ENCODE data around the gene CYTIP.

The CYTIP gene

GRCh38 chr2:157443795-157444640 is at the start of gene CYTIP:
Gene CYTIP, minus strand, starts transcription at chr2:157444089. Its CDS starts 69 bp downstream, at chr2:157444020.
- no peak for DNase-seq (ENCODE audit: low read depth)

GRCh38 chr2:157492189-157492773 is 48.4 kb upstream of the CYTIP start:
- DNase-seq (ENCODE audit: low read depth): peak; percentile 72

- no peak for DNase-seq (ENCODE audit: low read depth)
Observed at GRCh38 chr2:157489983-157490382, 46.1 kb upstream of the CYTIP start.

- DNase-seq (ENCODE audit: low read depth): no peak
Observed at GRCh38 chr2:157488877-157489276, 45.0 kb upstream of the CYTIP start.

GRCh38 chr2:157487747-157488146 is 43.9 kb upstream of the CYTIP start:
- no peak for DNase-seq (ENCODE audit: low read depth)

- DNase-seq (ENCODE audit: low read depth): no peak
Observed at GRCh38 chr2:157487271-157487610, 43.4 kb upstream of the CYTIP start.

- peak; percentile 70 for DNase-seq (ENCODE audit: low read depth)
Observed at GRCh38 chr2:157486596-157487270, 42.8 kb upstream of the CYTIP start.

GRCh38 chr2:157480182-157480961 is 36.5 kb upstream of the CYTIP start:
- DNase-seq (ENCODE audit: low read depth): no peak

- DNase-seq (ENCODE audit: low read depth): no peak
Observed at GRCh38 chr2:157479081-157480027, 35.5 kb upstream of the CYTIP start.

GRCh38 chr2:157477919-157478318 is 34.0 kb upstream of the CYTIP start:
- no peak for DNase-seq (ENCODE audit: low read depth)

GRCh38 chr2:157476953-157477709 is 33.2 kb upstream of the CYTIP start:
- no peak for DNase-seq (ENCODE audit: low read depth)

GRCh38 chr2:157475722-157476390 is 32.0 kb upstream of the CYTIP start:
- no peak for DNase-seq (ENCODE audit: low read depth)

- peak; percentile 33 for DNase-seq (ENCODE audit: low read depth)
Observed at GRCh38 chr2:157473581-157473980, 29.7 kb upstream of the CYTIP start.

GRCh38 chr2:157471078-157471477 is 27.2 kb upstream of the CYTIP start:
- no peak for DNase-seq (ENCODE audit: low read depth)

- DNase-seq (ENCODE audit: low read depth): no peak
Observed at GRCh38 chr2:157470321-157470720, 26.4 kb upstream of the CYTIP start.

GRCh38 chr2:157469726-157470125 is 25.8 kb upstream of the CYTIP start:
- no peak for DNase-seq (ENCODE audit: low read depth)

GRCh38 chr2:157468931-157469708 is 25.2 kb upstream of the CYTIP start:
- DNase-seq (ENCODE audit: low read depth): peak; percentile 81

- DNase-seq (ENCODE audit: low read depth): no peak
Observed at GRCh38 chr2:157466764-157467163, 22.9 kb upstream of the CYTIP start.

- DNase-seq (ENCODE audit: low read depth): no peak
Observed at GRCh38 chr2:157465554-157465953, 21.7 kb upstream of the CYTIP start.
